ENCODE data around the gene SPATA45. TPM values are rescaled to one million over a fixed set of nuclear protein-coding genes. Genes with fewer than 3 reads are reported as not detected.

Gene SPATA45
- polyA plus RNA-seq, 1 experiment = not detected

GRCh38 chr1:212822956-212823355 is 24.5 kb downstream of the SPATA45 start:
- Histone ChIP-seq H3K4me3 (ENCODE audit: low read depth, low read length) (no peak overlapping the region), H3K27ac (ENCODE audit: low read depth, low read length) (no peak overlapping the region), H3K27me3 (ENCODE audit: control insufficient read depth, insufficient read depth, low read length) (no peaks in the 10 kb centered on the region), H3K9me3 (ENCODE audit: control insufficient read depth, insufficient read depth, low read length) (peaks cover 23% of the 10 kb centered on the region)
- ChIA-PET CTCF (no interaction called here), POLR2A (no interaction called here)
- TF ChIP-seq CTCF (IDR thresholded peaks at IDR 0.05; ENCODE audit: low read depth, low read length) = no peak
- DNase-seq (ENCODE audit: low read depth, low spot score) = no peak

- DNase-seq (ENCODE audit: low read depth, low spot score) = no peak
- no peaks in the 10 kb centered on the region for H3K27me3 ChIP-seq (ENCODE audit: control insufficient read depth, insufficient read depth, low read length)
- CTCF ChIA-PET = interaction anchor here (1.3 kb wide), 1 partner anchor 174 kb away, joined by 4 read pairs; no protein-coding TSS in a partner anchor
- POLR2A ChIA-PET = no interaction called here
- H3K27ac ChIP-seq (ENCODE audit: low read depth, low read length) = no peak overlapping the region
- no peak for TF ChIP-seq CTCF (IDR thresholded peaks at IDR 0.05; ENCODE audit: low read depth, low read length)
- H3K9me3 ChIP-seq (ENCODE audit: control insufficient read depth, insufficient read depth, low read length) = peaks cover 19% of the 10 kb centered on the region
- no peak overlapping the region for H3K4me3 ChIP-seq (ENCODE audit: low read depth, low read length)
Observed at GRCh38 chr1:212820969-212821368, 26.5 kb downstream of the SPATA45 start.

GRCh38 chr1:212819726-212820125 is 27.7 kb downstream of the SPATA45 start:
- H3K27ac ChIP-seq (ENCODE audit: low read depth, low read length) = no peak overlapping the region
- TF ChIP-seq CTCF (IDR thresholded peaks at IDR 0.05; ENCODE audit: low read depth, low read length) = no peak
- ChIA-PET CTCF (interaction anchor here (0.5 kb wide), 1 partner anchor 38 kb away, joined by 11 read pairs; the partner anchor contains the start of gene FLVCR1), POLR2A (interaction anchor here (1.1 kb wide), 1 partner anchor 211 kb away, joined by 4 read pairs; the partner anchor contains the start of gene ATF3)
- H3K27me3 ChIP-seq (ENCODE audit: control insufficient read depth, insufficient read depth, low read length) = no peaks in the 10 kb centered on the region
- H3K4me3 ChIP-seq (ENCODE audit: low read depth, low read length) = no peak overlapping the region
- no peak for DNase-seq (ENCODE audit: low read depth, low spot score)
- peaks cover 8% of the 10 kb centered on the region; the same call in 1 of the 2 replicates for H3K9me3 ChIP-seq (ENCODE audit: control insufficient read depth, insufficient read depth, low read length)

- H3K4me3 ChIP-seq (ENCODE audit: low read depth, low read length) = no peak overlapping the region
- POLR2A ChIA-PET = no interaction called here
- no peak for DNase-seq (ENCODE audit: low read depth, low spot score)
- CTCF ChIA-PET = interaction anchor here (0.5 to 2.6 kb wide), 4 partner anchors 18 to 178 kb away, joined by 3 to 17 read pairs (median 4); no protein-coding TSS in a partner anchor
- TF ChIP-seq CTCF (IDR thresholded peaks at IDR 0.05; ENCODE audit: low read depth, low read length) = no peak
- no peaks in the 10 kb centered on the region for H3K9me3 ChIP-seq (ENCODE audit: control insufficient read depth, insufficient read depth, low read length)
- no peaks in the 10 kb centered on the region for H3K27me3 ChIP-seq (ENCODE audit: control insufficient read depth, insufficient read depth, low read length)
- H3K27ac ChIP-seq (ENCODE audit: low read depth, low read length) = peak overlapping the region; percentile 31
Observed at GRCh38 chr1:212816567-212817278, 30.7 kb downstream of the SPATA45 start.

Measured in AG04450 (cell line).